Measurements from ENCODE around the gene COL17A1.

The COL17A1 gene

GRCh38 chr10:104038537-104038936 lies 47.1 kb downstream of the COL17A1 start:
- H3K79me2 ChIP-seq (ENCODE audit: insufficient read depth, low read length) = no peaks in the 10 kb centered on the region
- no peaks in the 10 kb centered on the region for H3K36me3 ChIP-seq (ENCODE audit: insufficient read depth, low read length)
- no peak overlapping the region for H2AFZ ChIP-seq (ENCODE audit: low read length)
- TF ChIP-seq CTCF (IDR thresholded peaks at IDR 0.05; ENCODE audit: low read length) = no peak
- TF ChIP-seq EZH2 (IDR thresholded peaks at IDR 0.05; ENCODE audit: borderline replicate concordance, low read length) = no peak
- no peaks in the 10 kb centered on the region for H4K20me1 ChIP-seq (ENCODE audit: insufficient read depth, low read length)
- H3K9ac ChIP-seq (ENCODE audit: low read length) = no peak overlapping the region
- no peak overlapping the region for H3K4me2 ChIP-seq (ENCODE audit: low read length)
- no peaks in the 10 kb centered on the region for H3K9me2 ChIP-seq (ENCODE audit: low read depth, low read length)
- no peaks in the 10 kb centered on the region for H3F3A ChIP-seq (ENCODE audit: insufficient read depth, low read length)
- H3K9me3 ChIP-seq (ENCODE audit: low read length) = no peaks in the 10 kb centered on the region
- H3K4me1 ChIP-seq (ENCODE audit: insufficient read depth, low read length, severe bottlenecking) = no peaks in the 10 kb centered on the region
- H3K27ac ChIP-seq (ENCODE audit: low read depth, low read length, poor library complexity, severe bottlenecking) = no peak overlapping the region
- no peaks in the 10 kb centered on the region; the same call in 1 of the 2 replicates for H3K27me3 ChIP-seq (ENCODE audit: insufficient read depth, low read length)
- H3K4me3 ChIP-seq (ENCODE audit: low read depth, low read length, poor library complexity, severe bottlenecking) = no peak overlapping the region

GRCh38 chr10:104037261-104037951 lies 48.3 kb downstream of the COL17A1 start:
- TF ChIP-seq EZH2 (IDR thresholded peaks at IDR 0.05; ENCODE audit: borderline replicate concordance, low read length) (no peak), CTCF (IDR thresholded peaks at IDR 0.05; ENCODE audit: low read length) (no peak)
- Histone ChIP-seq H3K27me3 (ENCODE audit: insufficient read depth, low read length) (no peaks in the 10 kb centered on the region; the same call in 1 of the 2 replicates), H3K4me1 (ENCODE audit: insufficient read depth, low read length, severe bottlenecking) (no peaks in the 10 kb centered on the region), H4K20me1 (ENCODE audit: insufficient read depth, low read length) (no peaks in the 10 kb centered on the region), H3K9me2 (ENCODE audit: low read depth, low read length) (no peaks in the 10 kb centered on the region), H3F3A (ENCODE audit: insufficient read depth, low read length) (no peaks in the 10 kb centered on the region), H3K27ac (ENCODE audit: low read depth, low read length, poor library complexity, severe bottlenecking) (no peak overlapping the region), H3K36me3 (ENCODE audit: insufficient read depth, low read length) (no peaks in the 10 kb centered on the region), H3K79me2 (ENCODE audit: insufficient read depth, low read length) (no peaks in the 10 kb centered on the region), H3K4me3 (ENCODE audit: low read depth, low read length, poor library complexity, severe bottlenecking) (no peak overlapping the region), H3K4me2 (ENCODE audit: low read length) (no peak overlapping the region), H3K9ac (ENCODE audit: low read length) (no peak overlapping the region), H2AFZ (ENCODE audit: low read length) (no peak overlapping the region), H3K9me3 (ENCODE audit: low read length) (no peaks in the 10 kb centered on the region)

GRCh38 chr10:104036518-104037260 lies 49.0 kb downstream of the COL17A1 start:
- H3K9ac ChIP-seq (ENCODE audit: low read length) = no peak overlapping the region
- no peak overlapping the region for H3K27ac ChIP-seq (ENCODE audit: low read depth, low read length, poor library complexity, severe bottlenecking)
- no peak overlapping the region for H3K4me2 ChIP-seq (ENCODE audit: low read length)
- no peaks in the 10 kb centered on the region for H3K79me2 ChIP-seq (ENCODE audit: insufficient read depth, low read length)
- no peaks in the 10 kb centered on the region for H4K20me1 ChIP-seq (ENCODE audit: insufficient read depth, low read length)
- H3F3A ChIP-seq (ENCODE audit: insufficient read depth, low read length) = no peaks in the 10 kb centered on the region
- no peaks in the 10 kb centered on the region for H3K27me3 ChIP-seq (ENCODE audit: insufficient read depth, low read length)
- no peak for TF ChIP-seq CTCF (IDR thresholded peaks at IDR 0.05; ENCODE audit: low read length)
- TF ChIP-seq EZH2 (IDR thresholded peaks at IDR 0.05; ENCODE audit: borderline replicate concordance, low read length) = no peak
- no peak overlapping the region for H3K4me3 ChIP-seq (ENCODE audit: low read depth, low read length, poor library complexity, severe bottlenecking)
- H3K9me3 ChIP-seq (ENCODE audit: low read length) = no peaks in the 10 kb centered on the region
- H3K4me1 ChIP-seq (ENCODE audit: insufficient read depth, low read length, severe bottlenecking) = no peaks in the 10 kb centered on the region
- no peaks in the 10 kb centered on the region for H3K36me3 ChIP-seq (ENCODE audit: insufficient read depth, low read length)
- H3K9me2 ChIP-seq (ENCODE audit: low read depth, low read length) = no peaks in the 10 kb centered on the region
- no peak overlapping the region for H2AFZ ChIP-seq (ENCODE audit: low read length)
